ENCODE data around the gene LRRC7.
A peak's percentile ranks its signal among the peaks of the same experiment; 100 is the strongest.

LRRC7 gene

DNA sequence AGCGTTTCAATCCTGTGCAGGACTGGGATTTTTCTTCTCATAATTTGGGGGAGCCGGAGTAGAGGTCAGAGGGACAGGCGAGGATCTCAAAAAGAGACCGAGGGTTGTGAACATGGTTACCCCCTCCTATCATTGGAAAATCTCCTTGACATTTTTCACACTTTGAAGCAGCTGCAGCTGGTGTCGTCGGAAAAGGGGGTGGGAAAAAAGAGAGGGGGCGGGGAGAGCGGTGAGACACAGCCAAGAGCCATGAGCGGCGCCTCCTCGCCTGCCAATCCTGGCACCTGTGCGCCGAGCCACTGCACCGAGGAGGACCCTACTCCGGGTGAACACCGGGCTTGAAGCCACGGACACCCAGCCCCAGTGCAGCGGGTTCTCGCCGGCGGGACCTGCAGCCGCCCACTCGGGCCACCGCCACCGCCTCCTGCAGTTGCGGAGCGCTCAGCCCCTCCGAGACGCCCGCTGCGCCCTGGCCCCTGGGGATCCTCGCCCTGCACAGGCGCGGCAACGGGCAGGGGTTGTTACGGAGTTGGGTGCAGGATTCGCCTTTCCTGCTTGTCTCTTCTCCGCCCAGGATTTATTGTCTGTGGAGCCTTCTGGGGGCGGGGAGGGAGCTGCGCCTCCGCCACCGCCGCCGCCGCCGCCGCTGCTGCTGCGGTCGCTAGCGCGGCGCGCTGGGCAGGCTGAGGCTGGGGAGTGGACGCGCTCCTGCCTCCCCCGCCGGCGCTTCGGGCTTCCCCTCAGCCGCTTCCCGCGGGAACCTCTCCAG lies at the start of gene LRRC7:
Gene LRRC7 (plus strand): TSS at position 271 of the 769 bp plus-strand sequence. CDS start 718 bp downstream, outside the sequence.
- TF ChIP-seq CTCF (conservative IDR thresholded peaks at IDR 0.05; ENCODE audit: low read length) = no peak
- H3K4me3 ChIP-seq (ENCODE audit: low read length) = peak within 1 kb of the TSS; percentile 50
- no peak for DNase-seq (ENCODE audit: low read depth)

DNA sequence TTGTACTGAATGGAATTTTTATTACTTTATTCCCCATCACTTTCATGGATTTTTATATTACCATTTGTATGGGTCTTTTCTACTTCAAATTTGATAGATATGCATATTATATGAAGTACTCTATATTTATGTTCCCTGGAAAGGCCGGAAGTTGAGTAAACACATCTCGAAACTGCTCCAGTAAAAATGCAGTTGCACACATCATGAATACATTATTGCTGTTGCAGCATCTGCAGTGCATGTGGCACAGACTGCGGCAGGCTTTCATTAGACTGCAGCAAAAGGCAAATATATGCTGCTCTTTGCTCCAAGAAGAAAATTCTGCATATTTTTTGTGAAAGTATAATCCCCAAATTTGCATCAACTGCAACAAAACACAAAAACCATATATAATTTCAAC lies 48.7 kb upstream of the LRRC7 start:
- peak; percentile 29 for DNase-seq (ENCODE audit: low read depth)
- H3K4me3 ChIP-seq (ENCODE audit: low read length) = no peak overlapping the region

GRCh38 chr1:69520326-69520725 lies 47.4 kb upstream of the LRRC7 start:
- H3K4me3 ChIP-seq (ENCODE audit: low read length) = no peak overlapping the region
- no peak for DNase-seq (ENCODE audit: low read depth)
- no peak for TF ChIP-seq CTCF (conservative IDR thresholded peaks at IDR 0.05; ENCODE audit: low read length)

More for the DNA sequence above, 48.7 kb upstream of the LRRC7 start:
- TF ChIP-seq CTCF (conservative IDR thresholded peaks at IDR 0.05; ENCODE audit: low read length) = no peak

DNA sequence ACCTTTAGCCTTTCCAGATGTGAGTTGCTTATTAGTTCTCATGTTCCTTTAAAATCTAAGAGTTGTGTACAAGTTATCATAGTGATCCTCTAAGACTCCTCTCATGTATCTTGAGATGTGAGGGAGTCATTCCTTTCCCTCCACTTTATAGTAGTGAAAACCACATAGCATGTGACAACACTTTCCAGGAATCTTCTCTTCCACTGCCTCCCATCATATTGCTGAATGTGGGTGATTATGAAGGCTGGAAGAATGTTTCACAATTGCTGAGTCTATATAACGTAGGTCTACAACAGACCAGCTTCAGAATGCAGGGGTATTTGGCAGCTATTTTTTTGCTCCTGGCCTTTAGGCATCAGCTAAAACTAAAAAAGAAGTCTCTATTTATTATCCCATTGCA lies 44.7 kb upstream of the LRRC7 start:
- no peak overlapping the region for H3K4me3 ChIP-seq (ENCODE audit: low read length)
- peak; percentile 88 for DNase-seq (ENCODE audit: low read depth)
- no peak for TF ChIP-seq CTCF (conservative IDR thresholded peaks at IDR 0.05; ENCODE audit: low read length)

GRCh38 chr1:69523461-69523860 lies 44.3 kb upstream of the LRRC7 start:
- no peak for DNase-seq (ENCODE audit: low read depth)
- no peak overlapping the region for H3K4me3 ChIP-seq (ENCODE audit: low read length)
- no peak for TF ChIP-seq CTCF (conservative IDR thresholded peaks at IDR 0.05; ENCODE audit: low read length)

- peak; percentile 72 for DNase-seq (ENCODE audit: low read depth)
- TF ChIP-seq CTCF (conservative IDR thresholded peaks at IDR 0.05; ENCODE audit: low read length) = no peak
Observed at GRCh38 chr1:69524015-69524414, 43.7 kb upstream of the LRRC7 start.

GRCh38 chr1:69527273-69527672 lies 40.4 kb upstream of the LRRC7 start:
- H3K4me3 ChIP-seq (ENCODE audit: low read length) = no peak overlapping the region
- no peak for TF ChIP-seq CTCF (conservative IDR thresholded peaks at IDR 0.05; ENCODE audit: low read length)
- DNase-seq (ENCODE audit: low read depth) = no peak

More at GRCh38 chr1:69524015-69524414, 43.7 kb upstream of the LRRC7 start:
- no peak overlapping the region for H3K4me3 ChIP-seq (ENCODE audit: low read length)
